ENCODE data around the gene ACTN3.
"Not testable (repeated sequence)": the region's sequence is repeated elsewhere in the genome, so short reads cannot be mapped to it uniquely, and the experiment has no call there.

The ACTN3 gene

DNA sequence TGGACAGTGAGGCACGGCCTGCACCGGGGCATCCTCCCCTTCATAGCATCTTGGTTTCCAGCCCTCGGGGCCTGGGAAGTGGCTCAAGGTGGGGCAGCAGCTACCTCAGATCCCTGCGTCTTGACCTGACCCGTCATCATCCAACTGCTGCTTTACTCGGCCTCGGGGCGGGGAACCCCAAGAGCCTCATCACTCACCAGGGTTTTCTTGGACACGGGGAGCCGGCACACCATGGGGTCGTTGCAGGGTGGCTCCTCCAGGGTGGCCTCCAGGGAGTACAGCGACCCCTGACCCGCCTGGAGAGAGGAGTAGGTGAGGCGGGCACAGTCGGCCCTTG lies 21.1 kb downstream of the ACTN3 start:
- no peak for DNase-seq

DNA sequence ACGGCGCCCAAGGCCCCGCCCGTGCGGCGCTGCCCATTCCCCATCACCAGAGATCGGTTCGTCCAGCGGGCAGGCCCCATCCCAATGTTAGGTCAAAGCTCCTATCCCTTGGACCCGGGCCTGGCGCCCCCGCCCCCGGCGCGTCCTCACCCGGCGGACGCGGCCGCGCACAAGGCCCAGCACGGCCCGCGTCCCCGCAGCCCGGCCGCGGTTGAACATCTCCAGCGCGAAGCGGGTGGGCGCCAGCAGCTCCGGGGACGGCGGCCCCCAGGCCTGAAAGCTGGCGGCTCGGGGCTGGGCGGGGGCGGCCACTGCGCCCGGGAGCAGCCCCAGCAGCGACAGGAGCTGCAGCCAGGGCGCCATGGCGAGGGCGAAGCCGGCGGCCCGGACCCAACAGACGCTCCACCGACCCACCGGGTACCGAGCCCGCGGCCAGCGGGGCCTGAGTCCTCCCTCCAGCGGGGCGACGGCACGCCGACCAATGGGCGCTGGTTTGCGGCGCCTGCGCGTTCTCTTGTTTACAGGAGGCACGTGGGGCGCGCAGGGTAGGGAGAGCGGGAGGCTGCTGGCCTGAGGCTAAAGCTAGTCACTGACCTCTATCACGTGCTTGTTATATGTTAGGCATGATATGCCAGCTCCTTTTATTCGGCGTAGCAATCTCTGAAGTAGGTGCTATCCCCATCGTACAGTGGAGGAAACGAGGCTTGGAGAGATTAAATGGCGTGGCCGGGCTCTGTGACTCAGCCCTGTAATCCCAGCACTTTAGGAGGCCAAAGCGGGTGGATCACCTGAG lies 21.6 kb downstream of the ACTN3 start, which contains the start of gene CTSF:
CTSF (minus strand) TSS at position 483 of the 793 bp plus-strand sequence; CDS start at position 363, 120 bp downstream.
- peak; percentile 72 for DNase-seq

DNA sequence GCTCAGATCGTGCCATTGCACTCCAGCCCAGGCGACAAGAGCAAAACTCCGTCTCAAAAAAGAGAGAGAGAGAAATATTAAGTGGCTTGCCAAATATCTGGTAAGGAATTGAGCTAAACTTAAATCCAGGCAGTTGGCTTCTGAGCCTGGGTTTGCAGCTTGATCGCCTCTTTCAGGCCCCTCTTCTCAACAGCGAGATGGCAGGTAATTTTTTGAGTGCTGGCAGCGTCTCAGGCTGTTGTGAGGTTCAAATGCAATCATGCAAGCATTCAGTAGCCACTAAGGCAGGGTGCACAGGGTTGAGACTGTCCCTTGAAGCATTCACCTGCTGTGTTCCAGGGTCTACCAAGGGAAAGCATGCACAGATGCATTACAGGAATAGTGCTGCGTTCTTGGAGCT lies 22.4 kb downstream of the ACTN3 start:
- DNase-seq, result no peak

DNA sequence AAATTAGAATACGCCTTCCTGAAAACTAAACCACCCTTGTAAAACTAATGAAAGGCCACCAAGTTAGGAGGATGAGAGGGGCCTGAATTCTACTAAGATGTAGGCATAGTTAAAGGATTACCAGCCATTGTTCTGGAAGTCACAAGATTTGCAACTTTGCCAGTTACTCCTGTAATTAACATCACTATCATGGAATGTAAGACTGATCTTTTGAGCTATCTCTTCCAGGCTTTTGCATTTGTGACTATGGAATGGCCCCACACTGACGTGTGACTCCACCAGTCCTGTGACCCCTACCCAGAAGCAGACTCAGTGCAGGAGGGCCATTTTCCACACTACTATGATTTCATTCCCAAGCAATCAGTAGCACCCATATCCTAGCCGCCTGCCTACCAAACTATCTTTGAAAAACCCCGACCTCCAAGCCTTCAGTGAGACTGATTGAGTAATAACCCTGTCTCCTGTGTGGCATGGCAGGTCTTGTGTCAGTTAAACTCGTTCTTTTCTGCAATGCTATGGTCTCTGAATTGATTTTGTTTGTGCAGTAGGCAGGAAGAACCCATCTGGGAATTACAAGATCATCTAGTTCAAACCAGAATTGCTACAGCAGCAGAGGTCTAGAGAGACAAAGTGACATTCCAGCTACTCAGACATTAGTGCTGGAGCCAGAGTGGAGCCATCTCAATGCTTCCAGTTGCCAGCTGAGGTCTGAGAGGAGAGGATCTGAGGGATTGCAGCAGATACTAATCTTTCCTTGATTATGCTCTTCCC lies 23.6 kb downstream of the ACTN3 start:
- DNase-seq, result no peak

DNA sequence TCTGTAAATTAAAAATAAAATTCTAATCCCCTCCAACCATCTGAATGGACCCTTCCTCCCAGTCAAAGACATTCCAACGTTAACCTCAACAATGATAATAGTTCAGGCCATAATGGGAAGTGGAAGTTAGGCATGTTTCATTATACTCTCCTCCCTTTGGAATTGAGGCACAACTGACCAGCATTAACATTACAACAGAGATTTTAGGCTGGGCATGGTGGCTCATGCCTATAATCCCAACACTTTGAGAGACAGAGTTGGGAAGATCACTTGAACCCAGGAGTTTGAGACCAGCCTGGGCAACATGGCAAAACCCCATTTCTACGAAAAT lies 24.1 kb downstream of the ACTN3 start:
- no peak for DNase-seq

GRCh38 chr11:66579017-66579606 lies 32.4 kb downstream of the ACTN3 start:
- no peak for DNase-seq

DNA sequence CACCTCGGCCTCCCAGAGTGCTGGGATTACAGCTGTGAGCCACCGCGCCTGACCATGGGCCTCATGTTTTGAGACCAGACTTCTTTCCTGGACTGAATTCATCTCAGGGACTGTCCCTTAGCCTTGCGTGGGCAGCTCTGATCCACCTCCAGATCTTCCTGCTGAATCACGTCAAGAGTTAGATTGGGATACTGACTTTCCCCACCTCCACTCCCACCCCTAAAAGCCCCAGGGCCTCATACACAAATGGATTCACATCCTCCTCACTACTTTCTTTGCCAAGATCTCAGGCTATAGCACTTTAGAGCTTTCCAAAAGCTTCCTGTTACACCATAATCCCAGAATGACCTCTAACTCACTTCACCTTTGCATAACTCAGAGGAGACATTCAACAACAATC lies 34.1 kb downstream of the ACTN3 start:
- DNase-seq, result no peak

DNA sequence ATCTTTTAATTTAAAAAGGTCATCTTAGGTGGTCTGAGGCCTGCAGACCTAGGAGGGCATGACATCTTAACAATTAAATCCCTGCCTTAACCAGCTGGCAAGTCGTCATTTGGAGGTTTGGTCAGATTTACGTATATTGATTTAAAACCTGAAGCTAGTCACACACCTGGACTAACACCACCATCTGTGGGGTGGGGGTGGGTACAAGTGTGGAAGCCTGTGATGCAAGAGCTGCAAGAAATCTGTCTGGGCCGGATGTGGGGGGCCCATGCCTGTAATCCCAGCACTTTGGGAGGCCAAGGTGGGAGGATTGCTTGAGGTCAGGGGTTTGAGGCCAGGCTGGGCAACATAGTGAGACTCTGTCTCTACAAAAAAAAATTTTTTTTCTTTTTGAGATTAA lies 34.6 kb downstream of the ACTN3 start:
- no peak for DNase-seq

DNA sequence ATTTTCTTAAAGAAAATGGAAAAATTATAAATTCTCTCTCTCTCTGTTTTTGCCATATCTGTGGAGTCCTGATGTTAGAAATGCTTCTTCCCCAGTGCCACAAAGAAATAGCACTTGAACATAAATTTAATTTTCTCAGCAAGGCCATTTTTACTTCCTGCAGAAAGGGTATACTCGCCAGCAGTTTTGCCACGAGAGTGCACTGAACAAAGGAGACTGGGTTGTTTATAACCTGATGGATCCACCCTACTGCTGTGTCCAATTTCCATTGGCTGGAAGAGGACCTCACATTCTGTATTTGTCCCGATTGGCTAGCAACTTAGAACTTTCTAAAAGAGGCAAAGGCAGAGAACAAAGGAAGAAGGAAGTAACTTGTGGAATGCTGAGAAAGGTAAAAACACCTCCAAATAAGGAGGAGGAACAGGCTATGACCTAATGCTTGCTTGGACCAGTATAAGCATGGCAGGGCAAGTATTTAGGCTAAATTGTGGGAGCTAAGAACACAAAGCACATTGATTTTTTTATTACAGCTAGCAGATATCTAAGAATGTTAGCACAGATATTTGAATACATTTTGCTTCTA lies 36.0 kb downstream of the ACTN3 start:
- not testable (repeated sequence) for DNase-seq

GRCh38 chr11:66585447-66585846 lies 38.7 kb downstream of the ACTN3 start:
- DNase-seq, result not testable (repeated sequence)

GRCh38 chr11:66586136-66586535 lies 39.4 kb downstream of the ACTN3 start:
- DNase-seq, result no peak

- not testable (repeated sequence) for DNase-seq
Measured at GRCh38 chr11:66589315-66589714, 42.6 kb downstream of the ACTN3 start.

- no peak for DNase-seq
Measured at GRCh38 chr11:66589996-66590675, 43.4 kb downstream of the ACTN3 start.

GRCh38 chr11:66591175-66591574 lies 44.5 kb downstream of the ACTN3 start:
- DNase-seq, result no peak

- DNase-seq, result peak; percentile 94
Measured at GRCh38 chr11:66592457-66593302, 46.0 kb downstream of the ACTN3 start, which contains the start of the genes CCDC87 and CCS. TSS of gene CCDC87 (minus strand) at chr11:66593063. CDS start at chr11:66593015, 48 bp downstream. TSS of gene CCS (plus strand) at chr11:66593185. CDS start at chr11:66593262, 77 bp downstream.

- no peak for DNase-seq
Measured at GRCh38 chr11:66593303-66593635, 46.6 kb downstream of the ACTN3 start.

DNA sequence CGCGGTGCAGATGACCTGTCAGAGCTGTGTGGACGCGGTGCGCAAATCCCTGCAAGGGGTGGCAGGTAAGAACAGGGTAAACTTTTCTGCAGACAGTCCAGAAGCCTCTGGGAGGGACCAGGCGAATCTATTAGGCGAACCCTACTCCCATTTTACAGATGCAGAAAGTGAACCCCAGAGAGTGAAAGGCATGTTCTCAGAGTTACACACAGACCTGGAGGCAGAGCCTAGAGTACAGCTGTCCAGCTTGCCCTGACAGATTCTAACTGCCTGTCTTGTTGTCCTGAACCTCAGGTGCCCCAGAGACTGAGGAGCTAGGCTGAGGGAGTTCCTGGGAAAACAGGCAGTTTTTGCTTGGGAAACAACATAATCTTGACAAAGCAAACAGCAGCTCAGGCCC lies 46.9 kb downstream of the ACTN3 start:
- DNase-seq, result no peak

- peak; percentile 15 for DNase-seq
Measured at GRCh38 chr11:66595245-66595904, 48.7 kb downstream of the ACTN3 start.

- no peak for DNase-seq
Measured at GRCh38 chr11:66598993-66599392, 52.3 kb downstream of the ACTN3 start.

DNA sequence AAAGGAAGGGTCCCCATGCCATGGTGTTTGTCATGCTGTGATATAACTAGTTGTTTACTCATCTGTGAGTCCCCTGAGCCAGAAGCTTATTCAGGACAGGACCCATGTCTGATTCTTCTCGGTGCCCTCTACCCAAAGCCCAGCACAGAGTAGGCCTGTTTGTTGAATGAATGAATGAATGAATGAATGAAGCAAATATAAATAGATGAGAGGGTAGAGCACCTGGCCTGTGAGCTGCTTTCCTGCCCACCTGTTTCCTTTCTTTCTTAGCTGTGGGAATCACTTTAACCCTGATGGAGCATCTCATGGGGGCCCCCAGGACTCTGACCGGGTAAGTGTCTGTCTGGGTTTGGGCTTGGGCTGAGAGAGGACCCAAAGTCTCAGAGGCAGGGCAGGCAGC lies 53.5 kb downstream of the ACTN3 start:
- no peak for DNase-seq

DNA sequence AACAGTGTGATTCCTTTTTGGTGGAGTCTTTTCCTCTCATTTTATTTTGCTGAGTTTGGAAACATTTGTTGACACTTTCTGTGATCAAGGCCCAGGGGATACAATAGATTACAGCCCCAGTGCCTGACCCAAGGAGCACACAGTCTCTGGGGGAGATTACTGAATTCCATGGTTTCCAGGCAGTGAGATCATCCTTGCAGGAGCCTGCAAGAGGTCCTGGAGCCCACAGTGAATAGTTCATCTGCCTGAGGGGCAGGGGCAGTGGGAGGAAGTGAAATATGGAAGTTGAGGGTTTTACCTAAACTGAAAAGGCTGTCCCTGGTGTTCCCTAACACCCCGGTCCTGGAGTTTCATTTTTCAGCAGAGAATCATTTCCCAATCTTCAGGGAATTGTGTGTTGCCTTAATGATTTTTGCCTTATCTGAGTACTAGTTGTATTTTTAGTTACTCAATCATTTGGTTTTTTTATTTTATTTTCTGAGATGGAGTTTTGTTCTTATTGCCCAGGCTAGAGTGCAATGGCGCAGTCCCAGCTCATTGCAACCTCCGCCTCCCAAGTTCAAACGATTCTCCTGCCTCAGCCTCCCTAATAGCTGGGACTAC lies 54.0 kb downstream of the ACTN3 start:
- DNase-seq, result no peak
